ENCODE results near the gene PDSS2. TPM values are rescaled to one million over a fixed set of nuclear protein-coding genes. Genes with fewer than 3 reads are reported as not detected.

The PDSS2 gene
- total RNA-seq, 1 donor from 2014 or later, result 18.7 TPM

- Histone ChIP-seq H3K4me3 (no peak overlapping the region), H3K4me1 (peaks cover 5% of the 10 kb centered on the region), H3K27me3 (no peaks in the 10 kb centered on the region), H3K27ac (no peak overlapping the region), H3K36me3 (no peaks in the 10 kb centered on the region), H3K9me3 (no peaks in the 10 kb centered on the region)
- DNase-seq (ENCODE audit: extremely low spot score in 2 of 2), result no peak
- TF ChIP-seq, protein P1, sequence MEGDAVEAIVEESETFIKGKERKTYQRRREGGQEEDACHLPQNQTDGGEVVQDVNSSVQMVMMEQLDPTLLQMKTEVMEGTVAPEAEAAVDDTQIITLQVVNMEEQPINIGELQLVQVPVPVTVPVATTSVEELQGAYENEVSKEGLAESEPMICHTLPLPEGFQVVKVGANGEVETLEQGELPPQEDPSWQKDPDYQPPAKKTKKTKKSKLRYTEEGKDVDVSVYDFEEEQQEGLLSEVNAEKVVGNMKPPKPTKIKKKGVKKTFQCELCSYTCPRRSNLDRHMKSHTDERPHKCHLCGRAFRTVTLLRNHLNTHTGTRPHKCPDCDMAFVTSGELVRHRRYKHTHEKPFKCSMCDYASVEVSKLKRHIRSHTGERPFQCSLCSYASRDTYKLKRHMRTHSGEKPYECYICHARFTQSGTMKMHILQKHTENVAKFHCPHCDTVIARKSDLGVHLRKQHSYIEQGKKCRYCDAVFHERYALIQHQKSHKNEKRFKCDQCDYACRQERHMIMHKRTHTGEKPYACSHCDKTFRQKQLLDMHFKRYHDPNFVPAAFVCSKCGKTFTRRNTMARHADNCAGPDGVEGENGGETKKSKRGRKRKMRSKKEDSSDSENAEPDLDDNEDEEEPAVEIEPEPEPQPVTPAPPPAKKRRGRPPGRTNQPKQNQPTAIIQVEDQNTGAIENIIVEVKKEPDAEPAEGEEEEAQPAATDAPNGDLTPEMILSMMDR (IDR thresholded peaks at IDR 0.05), result no peak
- TF ChIP-seq POLR2A (IDR thresholded peaks at IDR 0.05) (no peak), POLR2AphosphoS5 (IDR thresholded peaks at IDR 0.05; ENCODE audit: insufficient read depth in 1 of 2, low read depth in 1 of 2) (no peak)
- intact Hi-C loops (cut with DNase I), result no loop called here
Measured at GRCh38 chr6:107416145-107416544, 43.2 kb downstream of the PDSS2 start.

DNA sequence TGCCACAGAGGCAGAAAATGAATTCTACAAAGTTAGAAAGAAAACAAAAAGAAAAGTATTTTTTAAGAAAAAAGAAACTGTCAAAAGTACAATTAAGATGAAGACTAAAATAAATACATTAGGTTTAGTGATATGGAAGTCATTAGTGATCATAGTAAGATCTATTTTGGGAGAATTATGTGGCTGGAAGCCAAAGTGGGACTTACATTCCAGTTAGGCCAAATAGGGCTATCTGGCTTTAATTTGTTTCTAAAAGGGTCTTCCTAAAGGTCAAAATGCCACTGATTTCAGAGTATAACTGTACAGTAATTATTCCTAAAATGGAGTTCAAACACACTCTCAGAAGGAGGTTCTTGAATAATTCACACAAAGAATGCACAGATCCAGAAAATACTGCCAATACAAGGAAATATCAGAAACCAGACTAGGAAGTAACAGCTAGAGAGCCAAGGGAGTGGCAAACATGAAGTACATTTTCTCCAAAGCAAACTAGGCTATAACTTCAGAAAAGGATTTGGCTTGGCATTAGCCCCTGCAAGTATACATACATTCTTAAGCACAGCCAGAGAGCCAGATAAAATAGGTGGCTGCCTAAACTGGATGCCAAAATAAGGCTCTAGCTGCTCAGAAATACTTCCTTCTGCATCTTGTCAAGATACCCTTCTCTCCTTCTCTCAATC is 45.3 kb downstream of the PDSS2 start:
- intact Hi-C loops (cut with DNase I), result no loop called here
- Histone ChIP-seq H3K36me3 (no peaks in the 10 kb centered on the region), H3K4me1 (peaks cover 5% of the 10 kb centered on the region), H3K4me3 (no peak overlapping the region), H3K9me3 (no peaks in the 10 kb centered on the region), H3K27ac (no peak overlapping the region), H3K27me3 (no peaks in the 10 kb centered on the region)
- TF ChIP-seq, protein P1 (IDR thresholded peaks at IDR 0.05), result no peak
- TF ChIP-seq POLR2AphosphoS5 (IDR thresholded peaks at IDR 0.05; ENCODE audit: insufficient read depth in 1 of 2, low read depth in 1 of 2), result no peak
- no peak for TF ChIP-seq POLR2A (IDR thresholded peaks at IDR 0.05)
- DNase-seq (ENCODE audit: extremely low spot score in 2 of 2), result no peak

GRCh38 chr6:107411161-107411560 is 48.2 kb downstream of the PDSS2 start:
- Histone ChIP-seq H3K4me3 (no peak overlapping the region), H3K4me1 (peaks cover 5% of the 10 kb centered on the region), H3K9me3 (no peaks in the 10 kb centered on the region), H3K27ac (no peak overlapping the region), H3K27me3 (no peaks in the 10 kb centered on the region), H3K36me3 (no peaks in the 10 kb centered on the region)
- no peak for TF ChIP-seq POLR2A (IDR thresholded peaks at IDR 0.05)
- TF ChIP-seq POLR2AphosphoS5 (IDR thresholded peaks at IDR 0.05; ENCODE audit: insufficient read depth in 1 of 2, low read depth in 1 of 2), result no peak
- TF ChIP-seq, protein P1 (IDR thresholded peaks at IDR 0.05), result no peak
- no peak for DNase-seq (ENCODE audit: extremely low spot score in 2 of 2)
- intact Hi-C loops (cut with DNase I), result no loop called here

DNA sequence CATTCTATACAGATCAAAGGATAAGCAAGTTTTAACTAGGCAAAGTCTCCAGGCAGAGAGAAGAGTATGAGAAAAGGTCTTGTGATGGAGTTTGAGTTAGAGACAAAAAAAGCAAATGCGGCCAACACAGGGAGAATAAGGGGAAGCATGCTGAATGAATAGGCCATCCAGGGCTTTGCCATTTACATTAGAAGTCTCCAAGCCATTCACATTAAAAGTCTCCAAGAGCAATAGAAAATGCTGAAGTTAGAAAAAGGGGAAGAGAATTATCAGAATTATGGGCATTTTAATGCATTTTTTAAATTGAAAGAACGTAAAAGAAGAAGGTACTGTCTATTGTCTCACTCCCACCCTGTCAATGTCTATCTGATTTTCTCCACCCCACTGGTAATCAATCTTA is 49.4 kb downstream of the PDSS2 start:
- H3K9me3 ChIP-seq, result no peaks in the 10 kb centered on the region
- intact Hi-C loops (cut with DNase I), result no loop called here
- TF ChIP-seq, protein P1 (IDR thresholded peaks at IDR 0.05), result no peak
- TF ChIP-seq POLR2A (IDR thresholded peaks at IDR 0.05), result no peak
- no peak for TF ChIP-seq POLR2AphosphoS5 (IDR thresholded peaks at IDR 0.05; ENCODE audit: insufficient read depth in 1 of 2, low read depth in 1 of 2)

GRCh38 chr6:107408714-107409113 is 50.6 kb downstream of the PDSS2 start:
- H3K27ac ChIP-seq, result no peak overlapping the region
- no peaks in the 10 kb centered on the region for H3K27me3 ChIP-seq
- H3K4me1 ChIP-seq, result no peaks in the 10 kb centered on the region
- no peak for DNase-seq (ENCODE audit: extremely low spot score in 2 of 2)
- no peaks in the 10 kb centered on the region for H3K36me3 ChIP-seq
- TF ChIP-seq POLR2A (IDR thresholded peaks at IDR 0.05) (no peak), POLR2AphosphoS5 (IDR thresholded peaks at IDR 0.05; ENCODE audit: insufficient read depth in 1 of 2, low read depth in 1 of 2) (no peak)
- TF ChIP-seq, protein P1 (IDR thresholded peaks at IDR 0.05), result no peak
- H3K9me3 ChIP-seq, result peaks cover under 1% of the 10 kb centered on the region
- intact Hi-C loops (cut with DNase I), result no loop called here
- H3K4me3 ChIP-seq, result no peak overlapping the region

More for the DNA sequence above, 49.4 kb downstream of the PDSS2 start:
- no peak for DNase-seq (ENCODE audit: extremely low spot score in 2 of 2)
- no peaks in the 10 kb centered on the region for H3K36me3 ChIP-seq
- H3K27me3 ChIP-seq, result no peaks in the 10 kb centered on the region
- no peak overlapping the region for H3K27ac ChIP-seq
- H3K4me1 ChIP-seq, result peaks cover 5% of the 10 kb centered on the region
- H3K4me3 ChIP-seq, result no peak overlapping the region
